OCI-M2 (cell line): ENCODE results near the gene USP7.
"Not testable (repeated sequence)": the region's sequence is repeated elsewhere in the genome, so short reads cannot be mapped to it uniquely, and the experiment has no call there.

ENCODE experiments used
- DNase-seq: peaks from one replicate; lab custom pipeline; 2025; ENCODE audit not compliant: unreplicated experiment; lab: John Stamatoyannopoulos, UW

USP7 gene

GRCh38 chr16:8847623-8848022 is 116.1 kb downstream of the USP7 start:
- DNase-seq: no peak

GRCh38 chr16:8847145-8847544 is 116.6 kb downstream of the USP7 start:
- no peak for DNase-seq

GRCh38 chr16:8846401-8846932 is 117.2 kb downstream of the USP7 start:
- no peak for DNase-seq

- DNase-seq: no peak
Measured at GRCh38 chr16:8845699-8846298, 117.9 kb downstream of the USP7 start.

- DNase-seq: not testable (repeated sequence)
Measured at GRCh38 chr16:8843296-8843695, 120.4 kb downstream of the USP7 start.
